NCI-H2107 (cell line): ENCODE results near the gene AGTRAP.

Experiments
- DNase-seq: peaks from one replicate; lab custom pipeline; 2025; lab: John Stamatoyannopoulos, UW

Gene AGTRAP

GRCh38 chr1:11736746-11737639 is 1.1 kb downstream of the AGTRAP start:
- no peak for DNase-seq

- DNase-seq: no peak
These were observed 2.2 kb downstream of the AGTRAP start for GRCh38 chr1:11738096-11738495.

- no peak for DNase-seq
These were observed 2.8 kb downstream of the AGTRAP start for GRCh38 chr1:11738783-11739182.

DNA sequence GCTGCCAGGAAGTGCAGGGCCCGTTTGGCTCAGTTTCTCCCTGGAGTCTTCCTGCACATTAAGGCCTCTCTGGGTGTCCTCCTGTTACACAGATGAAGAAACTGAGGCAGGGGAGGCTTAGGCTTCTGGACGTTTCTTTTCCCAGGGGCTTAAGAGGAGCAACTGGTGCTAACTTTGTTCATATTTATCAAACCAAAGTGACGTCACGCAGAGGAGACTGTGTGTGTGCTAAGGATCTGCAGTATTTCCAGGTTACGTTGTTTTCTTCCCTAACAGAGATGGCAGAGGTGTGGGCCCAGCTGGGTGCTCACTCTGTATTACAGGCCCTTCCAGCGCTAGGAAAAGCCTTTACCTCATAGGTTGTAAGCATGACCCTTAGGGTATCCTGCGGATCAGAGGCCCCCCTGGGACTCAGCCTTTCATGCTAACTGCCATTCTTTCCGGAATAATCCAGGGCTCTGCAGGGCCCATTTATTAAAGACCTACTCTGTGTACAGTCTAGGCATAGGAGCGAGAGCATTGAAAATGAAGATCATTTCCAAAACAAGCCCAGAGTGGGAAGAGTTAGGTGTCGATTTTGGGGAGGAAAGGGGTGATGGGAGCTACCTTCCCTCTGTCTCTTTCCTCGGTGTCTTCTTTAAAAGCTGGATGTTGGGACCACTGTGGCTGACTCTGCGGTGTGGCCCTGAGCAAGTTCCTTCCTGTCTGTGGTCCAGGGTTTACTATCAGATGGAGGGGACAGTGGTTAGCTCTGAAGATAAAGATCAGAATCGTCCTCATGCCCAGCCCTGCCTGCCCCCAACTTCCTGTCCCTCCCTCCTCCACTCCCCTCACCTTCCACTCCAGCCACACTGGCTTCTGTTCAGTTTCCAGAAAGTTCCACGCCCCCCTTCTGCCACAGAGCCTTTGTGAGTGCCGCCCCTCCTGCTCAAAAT is 4.6 kb downstream of the AGTRAP start:
- no peak for DNase-seq

- no peak for DNase-seq
These were observed 5.5 kb downstream of the AGTRAP start for GRCh38 chr1:11741482-11741881.

- no peak for DNase-seq
These were observed 6.1 kb downstream of the AGTRAP start for GRCh38 chr1:11741919-11742558.

- DNase-seq: no peak
These were observed 8.4 kb downstream of the AGTRAP start for GRCh38 chr1:11744287-11744686.

DNA sequence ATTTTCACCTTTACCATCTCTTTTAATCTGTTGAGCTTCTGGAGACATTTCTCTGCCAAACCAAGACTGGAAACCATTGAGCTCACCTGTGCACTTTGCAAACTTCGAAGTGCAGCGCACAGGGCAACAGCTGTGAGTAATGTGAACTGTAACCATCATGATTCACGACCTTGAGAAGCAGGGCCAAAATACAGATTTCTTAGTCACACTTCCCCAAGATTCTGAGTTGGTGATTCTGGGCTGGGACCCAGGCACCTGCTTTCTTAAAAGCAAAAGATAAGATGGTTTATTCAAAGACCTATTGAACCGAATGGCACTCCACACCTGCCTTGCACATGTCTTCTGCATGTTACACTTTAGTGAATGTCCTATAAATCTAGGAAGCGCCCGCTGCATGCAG is 10.2 kb downstream of the AGTRAP start:
- DNase-seq: no peak

DNA sequence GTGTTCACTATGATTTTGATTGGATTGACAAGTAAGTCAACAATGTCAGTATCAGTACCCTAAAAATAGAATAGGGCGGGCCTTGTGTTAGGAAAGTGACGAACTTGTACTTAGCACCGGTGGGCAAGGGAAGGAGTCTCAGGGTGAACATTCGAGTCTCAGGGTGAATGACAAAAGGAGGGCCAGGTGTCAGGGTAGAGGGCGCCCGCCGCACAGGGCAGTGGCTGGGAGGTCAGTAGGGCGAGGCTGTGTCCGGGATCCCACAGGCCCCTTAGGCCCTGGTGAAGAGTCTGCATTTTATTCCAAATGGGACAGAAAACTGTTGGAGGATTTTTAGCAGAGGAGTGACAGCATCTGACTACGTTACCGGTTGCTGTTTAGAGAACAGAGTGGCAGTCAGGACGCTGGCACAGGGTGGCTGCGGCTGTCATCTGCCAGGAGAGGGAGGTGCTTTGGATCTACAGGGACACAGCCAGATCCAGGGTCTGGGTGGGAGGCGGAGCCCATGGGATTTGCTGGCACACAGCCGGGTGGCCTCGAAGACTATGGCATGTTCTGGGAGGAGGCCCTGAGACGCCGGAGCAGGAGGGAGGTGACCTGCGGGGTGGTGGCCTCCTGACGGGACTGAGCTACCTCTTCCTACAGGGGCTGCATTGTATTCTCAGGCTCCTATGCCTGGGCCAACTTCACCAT is 11.0 kb downstream of the AGTRAP start:
- DNase-seq: no peak

DNA sequence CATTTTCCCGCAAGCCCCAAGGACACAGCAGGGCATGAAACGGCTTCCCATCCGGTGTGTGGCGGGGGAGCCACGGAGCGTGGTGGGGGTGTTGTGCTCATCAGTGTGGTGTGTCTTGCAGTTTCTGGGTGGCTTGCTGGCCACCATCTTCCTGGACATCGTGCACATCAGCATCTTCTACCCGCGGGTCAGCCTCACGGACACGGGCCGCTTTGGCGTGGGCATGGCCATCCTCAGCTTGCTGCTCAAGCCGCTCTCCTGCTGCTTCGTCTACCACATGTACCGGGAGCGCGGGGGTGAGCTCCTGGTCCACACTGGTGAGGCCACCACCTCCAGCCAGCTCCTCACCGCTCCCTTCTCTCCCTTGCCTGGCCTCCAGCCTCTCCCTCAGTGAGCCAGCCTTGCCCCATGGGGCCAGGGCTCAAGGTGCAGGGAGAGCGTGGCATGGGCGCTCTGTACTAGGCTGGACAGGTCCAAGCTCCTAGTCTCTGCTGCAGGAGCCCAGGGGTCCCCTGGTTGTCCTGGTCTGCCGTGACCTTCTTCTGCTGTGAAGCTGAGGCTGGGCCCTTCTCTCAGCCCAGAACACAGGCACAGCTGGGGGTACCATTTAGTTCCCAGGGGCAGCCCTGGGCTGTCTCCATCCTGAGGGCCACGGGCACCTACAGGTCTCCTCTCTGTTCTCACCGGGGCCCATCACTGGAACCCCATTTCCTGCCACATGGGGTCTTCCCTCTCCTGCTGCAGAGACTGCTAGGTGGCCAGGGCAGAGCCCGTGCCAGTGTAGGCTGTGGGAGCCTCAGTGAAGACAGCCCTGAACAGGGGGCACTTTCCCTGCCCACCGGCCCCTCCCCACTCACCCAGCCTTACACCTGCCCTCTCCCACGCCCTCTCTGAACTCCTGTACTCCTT is 12.6 kb downstream of the AGTRAP start:
- no peak for DNase-seq

- peak; percentile 54 for DNase-seq
These were observed 13.3 kb downstream of the AGTRAP start for GRCh38 chr1:11749203-11749689.

GRCh38 chr1:11749996-11750395 is 14.1 kb downstream of the AGTRAP start:
- no peak for DNase-seq

- no peak for DNase-seq
These were observed 15.2 kb downstream of the AGTRAP start for GRCh38 chr1:11751087-11751486.

- DNase-seq: no peak
These were observed 16.6 kb downstream of the AGTRAP start for GRCh38 chr1:11752359-11753088.

DNA sequence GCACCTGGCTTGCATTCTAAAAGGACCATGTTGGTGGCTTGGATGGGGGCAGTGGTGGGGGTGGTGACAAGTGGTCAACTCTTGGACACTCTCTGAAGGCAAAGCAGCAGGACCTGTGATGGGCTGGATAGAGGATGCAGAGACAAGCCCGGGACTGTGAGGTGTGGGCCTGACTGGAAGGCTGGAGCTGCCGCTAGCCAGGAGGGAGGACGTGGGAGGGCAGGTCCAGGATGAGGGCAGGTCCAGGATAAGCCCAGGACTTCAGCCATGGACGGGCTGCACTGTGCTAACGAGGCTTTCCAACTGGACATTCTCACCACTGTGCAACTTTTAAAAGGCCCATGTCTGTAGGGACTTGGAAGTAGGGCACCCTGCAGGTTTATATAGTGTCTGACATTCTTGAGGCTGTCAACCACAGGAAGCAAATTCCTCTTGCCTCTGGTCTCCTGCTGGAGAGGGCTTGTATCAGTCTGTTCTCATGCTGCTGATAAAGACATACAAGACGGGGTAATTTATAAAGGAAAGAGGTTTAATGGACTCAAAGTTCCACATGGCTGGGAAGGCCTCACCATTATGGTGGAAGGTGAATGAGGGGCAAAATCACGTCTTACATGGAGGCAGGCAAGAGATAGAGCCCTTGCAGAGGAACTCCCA is 17.7 kb downstream of the AGTRAP start:
- DNase-seq: no peak

GRCh38 chr1:11757047-11757446 is 21.1 kb downstream of the AGTRAP start:
- DNase-seq: no peak

DNA sequence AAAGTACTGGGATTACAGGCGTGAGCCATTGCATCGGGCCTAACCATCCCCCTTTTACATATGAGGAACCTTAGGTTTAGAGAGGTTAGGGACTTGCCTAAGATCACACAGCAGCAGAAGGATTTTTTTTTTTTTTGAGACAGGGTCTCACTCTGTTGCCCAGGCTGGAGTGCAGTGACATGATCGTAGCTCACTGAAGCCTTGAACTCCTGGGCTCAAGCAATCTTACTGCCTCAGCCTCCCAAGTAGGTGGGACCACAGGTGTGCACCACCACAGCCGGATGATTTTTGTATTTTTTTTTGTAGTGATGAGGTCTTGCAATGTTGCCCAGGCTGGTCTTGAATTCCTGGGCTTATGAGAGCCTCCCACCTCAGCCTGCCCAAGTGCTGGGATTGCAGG is 23.9 kb downstream of the AGTRAP start:
- no peak for DNase-seq

- no peak for DNase-seq
These were observed 25.3 kb downstream of the AGTRAP start for GRCh38 chr1:11761285-11761684.

GRCh38 chr1:11761988-11762406 is 26.1 kb downstream of the AGTRAP start, which contains the start of gene C1orf167:
C1orf167 (plus strand) TSS chr1:11762193; CDS start chr1:11764401, 2,208 bp downstream.
- DNase-seq: no peak
